HepG2 (cell line): ENCODE measurements around the gene SCAF8. TPM values are rescaled to one million over a fixed set of nuclear protein-coding genes. Genes with fewer than 3 reads are reported as not detected.
A peak's percentile ranks its signal among the peaks of the same experiment; 100 is the strongest.

Experiments used
- ATAC-seq: fragments of 200-7000 bp; cut with Tn5 transposase; 3 replicates; pipeline ENCODE4 v1.9.1; 2020; ENCODE audit warnings: mild to moderate bottlenecking, moderate library complexity
- BruUV-seq: library from RNA; stranded (reverse); fragments of 400-500 nt; replicated peaks from 2 replicates; lab custom pipeline; 2021; lab: Mats Ljungman, UMichigan
- CTCF ChIA-PET: fragments of 300-600 bp; formaldehyde crosslinking; extraction: SDS; loops from one replicate; lab custom pipeline; 2021; ENCODE audit warnings: low total read pairs, inconsistent platforms, low intra/inter-chr PET ratio; lab: Yijun Ruan, JAX
- POLR2A ChIA-PET: fragments of 350-600 bp; sonication (Branson Sonifier 250); formaldehyde crosslinking; loops from one replicate; lab custom pipeline; 2020; ENCODE audit warnings: antibody characterized with exemption, inconsistent platforms; lab: Yijun Ruan, JAX
- DNase-seq: peaks from one replicate; pipeline ENCODE4 v3.0.0-alpha.2; 2015; ENCODE audit warnings: low spot score
- FAIRE-seq: peaks from 3 replicates; lab custom pipeline; 2011; peaks lifted over from hg19 to GRCh38; lab: Jason Lieb, UNC
- H2AFZ ChIP-seq: one replicate; pipeline ENCODE4 v1.6.1; 2011; ENCODE audit warnings: low read length, inconsistent platforms
- H3K27ac ChIP-seq: fragments of 300-600 bp; 3 replicates; pipeline ENCODE4 v1.8.0; 2011; ENCODE audit warnings: mixed run types, mild to moderate bottlenecking, mixed read lengths, low read length, inconsistent platforms; ENCODE audit not compliant: insufficient read depth; ENCODE audit errors: extremely low read length
- H3K27me3 ChIP-seq, 2 experiments: fragments of 200-600 bp in 1 of 2; 2 replicates in 1 of 2; 3 replicates in 1 of 2; pipeline versions ENCODE4 v1.6.0 to v1.8.0; 2011; ENCODE audit warnings: low read length in 2 of 2, mild to moderate bottlenecking in 2 of 2, moderate library complexity in 2 of 2, inconsistent platforms in 1 of 2; ENCODE audit not compliant: insufficient read depth in 2 of 2, control insufficient read depth in 1 of 2
- H3K36me3 ChIP-seq, 2 experiments: fragments of 200-600 bp in 1 of 2; replicated peaks in 1 of 2; 2 replicates in 1 of 2; 3 replicates in 1 of 2; pipeline versions ENCODE4 v1.5.1 to v1.8.0; 2011; ENCODE audit warnings: low read length in 2 of 2, inconsistent platforms in 1 of 2; ENCODE audit not compliant: insufficient read depth in 2 of 2, control insufficient read depth in 1 of 2
- H3K4me1 ChIP-seq: 2 replicates; pipeline ENCODE4 v1.5.1; 2012; ENCODE audit warnings: low read length, inconsistent platforms; ENCODE audit not compliant: insufficient read depth
- H3K4me2 ChIP-seq: 2 replicates; pipeline ENCODE4 v1.6.0; 2011; ENCODE audit warnings: low read depth, low read length, inconsistent platforms
- H3K4me3 ChIP-seq, 3 experiments: fragments of 200-600 bp in 1 of 3; sonication (generic), shearing (Covaris generic) in 1 of 3; replicated peaks in 1 of 3; 2 replicates each; pipeline ENCODE4 v1.5.1; 2011 to 2016; ENCODE audit warnings: low read length in 3 of 3, inconsistent platforms in 2 of 3, low read depth in 2 of 3, mild to moderate bottlenecking in 2 of 3, control low read depth in 1 of 3, mixed read lengths in 1 of 3; ENCODE audit not compliant: insufficient read depth in 1 of 3
- H3K79me2 ChIP-seq: one replicate; pipeline ENCODE4 v1.6.1; 2011; ENCODE audit warnings: low read length, inconsistent platforms; ENCODE audit not compliant: insufficient read depth
- H3K9ac ChIP-seq: 2 replicates; pipeline ENCODE4 v1.6.0; 2011; ENCODE audit warnings: mild to moderate bottlenecking, low read depth, low read length, inconsistent platforms; ENCODE audit not compliant: insufficient read depth
- H3K9me3 ChIP-seq: 2 replicates; pipeline ENCODE4 v1.5.1; 2012; ENCODE audit warnings: mild to moderate bottlenecking, low read length
- H4K20me1 ChIP-seq: 2 replicates; pipeline ENCODE4 v1.6.0; 2011; ENCODE audit warnings: inconsistent platforms, mild to moderate bottlenecking, low read length, moderate library complexity; ENCODE audit not compliant: insufficient read depth
- CENPT ChIP-seq: sonication (generic); formaldehyde crosslinking; IDR thresholded peaks from 2 replicates; pipeline ENCODE4 v1.8.0; 2022; ENCODE audit warnings: low read depth, mild to moderate bottlenecking, moderate library complexity, missing genetic modification reagents
- HNRNPK ChIP-seq: fragments of 200-400 bp; formaldehyde crosslinking; IDR thresholded peaks from 2 replicates; pipeline ENCODE4 v1.6.1; 2018; ENCODE audit warnings: low read length, low read depth, moderate library complexity, mild to moderate bottlenecking; ENCODE audit not compliant: poor library complexity, severe bottlenecking
- MTERF4 ChIP-seq: sonication (generic); formaldehyde crosslinking; IDR thresholded peaks from 2 replicates; pipeline ENCODE4 v1.8.0; 2023; ENCODE audit warnings: mild to moderate bottlenecking, missing genetic modification reagents
- POLR2AphosphoS5 ChIP-seq: IDR thresholded peaks from 2 replicates; pipeline ENCODE4 v1.6.1; 2012; ENCODE audit warnings: low read depth, low read length
- ZNF230 ChIP-seq: sonication (generic); formaldehyde crosslinking; IDR thresholded peaks from 2 replicates; pipeline ENCODE4 v1.4.0; 2020; ENCODE audit warnings: mild to moderate bottlenecking, missing genetic modification reagents
- WGBS: methylation state at CpG from one replicate; pipeline ENCODE4 v1.1.6; 2017; ENCODE audit warnings: low lambda C conversion rate; 5-methylcytosine and 5-hydroxymethylcytosine counted together
- in situ Hi-C: cut with HindIII; loops from 2 replicates; pipeline ENCODE4 v1.10.0; 2017; ENCODE audit warnings: low pct_unique_long_range_greater_than_20kb; ENCODE audit not compliant: extremely low pct_ligation_motif_present
- intact Hi-C: fragments of 100-400 bp; cut with micrococcal nuclease; formaldehyde crosslinking; loops from one replicate; pipeline ENCODE4 v1.10.0; 2022; ENCODE audit not compliant: unreplicated experiment
- polyA plus RNA-seq, 8 experiments: library from polyadenylated mRNA; depleted of rRNA in 3 of 8; stranded (reverse) in 7 of 8; unstranded in 1 of 8; fragments of >200 nt; fragmentation: Illumina TruSeq in 4 of 8; extraction: Trizol in 4 of 8; gene quantifications; 2 replicates each; pipeline versions ENCODE4 v1.2.1 to v1.2.3, GENCODE V29; 2011 to 2016; ENCODE audit warnings: low read depth in 4 of 8, missing spikeins in 1 of 8, mixed read lengths in 1 of 8; ENCODE audit not compliant: insufficient read depth in 1 of 8
- total RNA-seq, 5 experiments: library from RNA; depleted of rRNA; stranded (reverse); fragments of >200 nt; fragmentation: Illumina TruSeq; extraction: Trizol; gene quantifications; 2 replicates each; pipeline ENCODE4 v1.2.3, GENCODE V29; 2016; ENCODE audit warnings: low read depth in 1 of 5

Gene SCAF8
- total and polyA plus RNA-seq, 2 of the 13 experiments (the other 11 are each of a cell fraction or from before 2014, with no cell fraction given) = 15.3 to 40.8 TPM

GRCh38 chr6:154683756-154684523 lies 49.3 kb upstream of the SCAF8 start (continued):
- no peak for TF ChIP-seq MTERF4

- Histone ChIP-seq H2AFZ (no peak overlapping the region), H3K4me1 (no peaks in the 10 kb centered on the region), H3K9me3 (no peaks in the 10 kb centered on the region), H3K27me3 (no peaks in the 10 kb centered on the region), H3K79me2 (no peaks in the 10 kb centered on the region), H4K20me1 (no peaks in the 10 kb centered on the region), H3K4me2 (no peak overlapping the region), H3K9ac (no peak overlapping the region), H3K36me3 (no peaks in the 10 kb centered on the region), H3K27ac (no peak overlapping the region), H3K4me3 (no peak overlapping the region)
- intact Hi-C loops (no loop called here), in situ Hi-C loops (no loop called here)
- TF ChIP-seq CENPT = no peak
- TF ChIP-seq POLR2AphosphoS5 = no peak
- peak; percentile 52 for TF ChIP-seq HNRNPK
- no peak for TF ChIP-seq ZNF230 (CRISPR knock-in tag)
- WGBS = 14% methylated on average over 1 of the region's 1 CpG
- no peak for FAIRE-seq
- no peak for DNase-seq
- ATAC-seq = no peak
- POLR2A ChIA-PET = no interaction called here
- CTCF ChIA-PET = no interaction called here
- no TSS peak for BruUV-seq
Observed at GRCh38 chr6:154686162-154686561, 47.1 kb upstream of the SCAF8 start.
